MM.1S (cell line): ENCODE data around the gene AKAP1.

Source experiments
- DNase-seq: peaks from one replicate; pipeline ENCODE4 v3.0.0-alpha.2; 2015
- H2AFZ ChIP-seq: fragments of 300-600 bp; sonication (generic); 2 replicates; pipeline ENCODE4 v1.6.0; 2016; ENCODE audit warnings: antibody characterized with exemption, low read length
- H3F3A ChIP-seq: fragments of 300-600 bp; sonication (generic); 2 replicates; pipeline ENCODE4 v1.6.1; 2016; ENCODE audit warnings: mild to moderate bottlenecking, antibody characterized with exemption, low read length, moderate library complexity, mixed read lengths; ENCODE audit not compliant: insufficient read depth
- H3K27ac ChIP-seq: fragments of 300-600 bp; sonication (generic); 2 replicates; pipeline ENCODE4 v1.5.1; 2016; ENCODE audit warnings: mild to moderate bottlenecking, low read length
- H3K27me3 ChIP-seq: fragments of 300-600 bp; sonication (generic); replicated peaks from 2 replicates; pipeline ENCODE4 v1.6.0; 2016; ENCODE audit warnings: low read length; ENCODE audit not compliant: insufficient read depth
- H3K36me3 ChIP-seq: fragments of 300-600 bp; sonication (generic); replicated peaks from 2 replicates; pipeline ENCODE4 v1.6.1; 2016; ENCODE audit warnings: mild to moderate bottlenecking, low read length, mixed read lengths; ENCODE audit not compliant: insufficient read depth
- H3K4me1 ChIP-seq: fragments of 300-600 bp; sonication (generic); 2 replicates; pipeline ENCODE4 v1.6.1; 2016; ENCODE audit warnings: low read length, mixed read lengths
- H3K4me2 ChIP-seq: fragments of 300-600 bp; sonication (generic); 2 replicates; pipeline ENCODE4 v1.6.0; 2016; ENCODE audit warnings: low read depth, low read length
- H3K4me3 ChIP-seq: fragments of 300-600 bp; sonication (generic); 2 replicates; pipeline ENCODE4 v1.5.1; 2016; ENCODE audit warnings: low read length, mixed read lengths
- H3K79me2 ChIP-seq: fragments of 300-600 bp; sonication (generic); 2 replicates; pipeline ENCODE4 v1.6.1; 2016; ENCODE audit warnings: mixed run types, low read length, mixed read lengths
- H3K9ac ChIP-seq: fragments of 300-600 bp; sonication (generic); 2 replicates; pipeline ENCODE4 v1.6.1; 2016; ENCODE audit warnings: low read length, mixed read lengths
- H3K9me2 ChIP-seq: fragments of 300-600 bp; sonication (generic); replicated peaks from 2 replicates; pipeline ENCODE4 v1.6.1; 2016; ENCODE audit warnings: mild to moderate bottlenecking, low read length, mixed read lengths; ENCODE audit not compliant: insufficient read depth
- H3K9me3 ChIP-seq: fragments of 300-600 bp; sonication (generic); replicated peaks from 2 replicates; pipeline ENCODE4 v1.6.1; 2016; ENCODE audit warnings: mild to moderate bottlenecking, low read length, mixed read lengths; ENCODE audit not compliant: insufficient read depth
- H4K20me1 ChIP-seq: fragments of 300-600 bp; sonication (generic); 2 replicates; pipeline ENCODE4 v1.6.1; 2016; ENCODE audit warnings: mild to moderate bottlenecking, low read length, moderate library complexity, mixed read lengths; ENCODE audit not compliant: insufficient read depth
- CTCF ChIP-seq: fragments of 300-600 bp; sonication (generic); IDR thresholded peaks from 2 replicates; pipeline ENCODE4 v1.5.1; 2016; ENCODE audit warnings: antibody characterized with exemption, low read length, mixed read lengths
- EZH2 ChIP-seq: fragments of 300-600 bp; sonication (generic); optimal IDR thresholded peaks from 2 replicates; pipeline ENCODE3; 2017; ENCODE audit warnings: low read depth, mild to moderate bottlenecking, antibody characterized with exemption, low read length, mixed read lengths
- EZH2phosphoT487 ChIP-seq: fragments of 300-600 bp; sonication (generic); IDR thresholded peaks from 2 replicates; pipeline ENCODE4 v1.6.1; 2018; ENCODE audit warnings: antibody characterized with exemption, low read length

AKAP1 gene

DNA sequence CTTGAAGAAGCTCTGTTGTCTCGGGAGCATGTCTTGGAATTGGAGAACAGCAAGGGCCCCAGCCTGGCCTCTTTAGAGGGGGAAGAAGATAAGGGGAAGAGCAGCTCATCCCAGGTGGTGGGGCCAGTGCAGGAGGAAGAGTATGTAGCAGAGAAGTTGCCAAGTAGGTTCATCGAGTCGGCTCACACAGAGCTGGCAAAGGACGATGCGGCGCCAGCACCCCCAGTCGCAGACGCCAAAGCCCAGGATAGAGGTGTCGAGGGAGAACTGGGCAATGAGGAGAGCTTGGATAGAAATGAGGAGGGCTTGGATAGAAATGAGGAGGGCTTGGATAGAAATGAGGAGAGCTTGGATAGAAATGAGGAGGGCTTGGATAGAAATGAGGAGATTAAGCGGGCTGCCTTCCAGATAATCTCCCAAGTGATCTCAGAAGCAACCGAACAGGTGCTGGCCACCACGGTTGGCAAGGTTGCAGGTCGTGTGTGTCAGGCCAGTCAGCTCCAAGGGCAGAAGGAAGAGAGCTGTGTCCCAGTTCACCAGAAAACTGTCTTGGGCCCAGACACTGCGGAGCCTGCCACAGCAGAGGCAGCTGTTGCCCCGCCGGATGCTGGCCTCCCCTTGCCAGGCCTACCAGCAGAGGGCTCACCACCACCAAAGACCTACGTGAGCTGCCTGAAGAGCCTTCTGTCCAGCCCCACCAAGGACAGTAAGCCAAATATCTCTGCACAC is 21.2 kb downstream of the AKAP1 start:
- peaks cover 62% of the 10 kb centered on the region for H3K79me2 ChIP-seq
- no peaks in the 10 kb centered on the region for H3K4me1 ChIP-seq
- no peaks in the 10 kb centered on the region for H3F3A ChIP-seq
- H4K20me1 ChIP-seq = peaks cover 4% of the 10 kb centered on the region
- H3K9ac ChIP-seq = no peak overlapping the region
- H3K9me3 ChIP-seq = no peaks in the 10 kb centered on the region
- H3K9me2 ChIP-seq = no peaks in the 10 kb centered on the region
- no peak overlapping the region for H3K4me3 ChIP-seq
- TF ChIP-seq CTCF (no peak), EZH2 (no peak), EZH2phosphoT487 (no peak)
- no peaks in the 10 kb centered on the region for H3K36me3 ChIP-seq
- H3K27me3 ChIP-seq = no peaks in the 10 kb centered on the region
- DNase-seq = no peak
- H2AFZ ChIP-seq = no peak overlapping the region
- no peak overlapping the region for H3K27ac ChIP-seq
- H3K4me2 ChIP-seq = no peak overlapping the region

DNA sequence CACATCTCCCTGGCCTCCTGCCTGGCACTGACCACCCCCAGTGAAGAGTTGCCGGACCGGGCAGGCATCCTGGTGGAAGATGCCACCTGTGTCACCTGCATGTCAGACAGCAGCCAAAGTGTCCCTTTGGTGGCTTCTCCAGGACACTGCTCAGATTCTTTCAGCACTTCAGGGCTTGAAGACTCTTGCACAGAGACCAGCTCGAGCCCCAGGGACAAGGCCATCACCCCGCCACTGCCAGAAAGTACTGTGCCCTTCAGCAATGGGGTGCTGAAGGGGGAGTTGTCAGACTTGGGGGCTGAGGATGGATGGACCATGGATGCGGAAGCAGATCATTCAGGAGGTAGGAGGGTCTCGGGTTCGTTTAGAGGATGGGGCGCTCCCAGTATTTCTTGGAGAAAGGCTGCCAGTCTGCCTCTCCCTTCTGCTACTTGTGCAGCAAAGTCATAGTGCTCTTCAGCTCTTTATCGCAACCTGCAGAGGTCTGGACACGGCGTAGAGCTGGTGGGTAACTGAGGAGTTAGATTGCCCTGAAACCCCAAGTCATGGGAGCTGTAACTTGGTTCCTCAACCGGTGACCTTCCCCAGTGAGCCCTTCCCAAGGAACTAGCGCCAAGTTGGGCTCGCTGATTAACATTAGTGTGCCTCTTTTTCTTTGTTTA is 21.9 kb downstream of the AKAP1 start:
- peaks cover 55% of the 10 kb centered on the region for H3K79me2 ChIP-seq
- DNase-seq = no peak
- H4K20me1 ChIP-seq = peaks cover 2% of the 10 kb centered on the region
- H3K27ac ChIP-seq = no peak overlapping the region
- no peaks in the 10 kb centered on the region for H3K9me2 ChIP-seq
- H3K9me3 ChIP-seq = no peaks in the 10 kb centered on the region
- H3K36me3 ChIP-seq = no peaks in the 10 kb centered on the region
- H3K4me3 ChIP-seq = no peak overlapping the region
- no peak overlapping the region for H3K4me2 ChIP-seq
- H3K9ac ChIP-seq = no peak overlapping the region
- no peak overlapping the region for H2AFZ ChIP-seq
- no peaks in the 10 kb centered on the region for H3F3A ChIP-seq
- H3K4me1 ChIP-seq = no peaks in the 10 kb centered on the region
- no peaks in the 10 kb centered on the region for H3K27me3 ChIP-seq
- no peak for TF ChIP-seq CTCF
- no peak for TF ChIP-seq EZH2phosphoT487
- TF ChIP-seq EZH2 = no peak

DNA sequence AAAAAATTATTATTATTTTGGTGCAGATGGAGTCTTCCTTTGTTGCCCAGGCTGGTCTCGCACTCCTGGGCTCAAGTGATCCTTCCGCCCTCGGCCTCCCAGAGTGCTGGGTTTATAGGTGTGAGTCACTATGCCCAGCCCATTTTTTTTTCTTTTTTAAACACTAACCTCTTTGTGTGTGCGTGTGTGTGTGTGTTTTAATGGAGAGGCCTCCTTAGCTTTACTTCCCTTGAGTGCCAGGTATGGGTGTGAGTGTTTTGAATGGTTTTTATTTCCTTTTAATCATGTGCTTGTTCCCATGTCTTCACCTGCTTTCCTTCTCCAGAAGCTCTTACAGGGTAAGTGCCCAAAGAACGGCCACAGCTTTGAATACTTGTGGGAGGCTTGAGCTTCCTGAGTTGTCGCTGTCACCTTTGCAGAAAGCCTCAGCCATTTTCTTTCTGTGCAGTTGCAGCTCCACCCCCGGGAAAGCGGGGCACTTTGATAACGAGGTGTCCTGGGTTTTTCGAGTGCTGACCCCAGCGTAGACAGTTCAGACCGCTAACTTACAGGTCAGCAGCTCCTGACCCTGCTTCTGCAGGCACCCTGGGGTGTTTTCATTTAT is 22.6 kb downstream of the AKAP1 start:
- Histone ChIP-seq H3K27me3 (no peaks in the 10 kb centered on the region), H3K27ac (no peak overlapping the region), H2AFZ (no peak overlapping the region), H3K9me3 (no peaks in the 10 kb centered on the region), H3K4me2 (no peak overlapping the region), H3K4me1 (no peaks in the 10 kb centered on the region), H3K4me3 (no peak overlapping the region), H3K79me2 (peaks cover 49% of the 10 kb centered on the region), H4K20me1 (no peaks in the 10 kb centered on the region; the same call in none of the 2 replicates), H3F3A (no peaks in the 10 kb centered on the region), H3K36me3 (no peaks in the 10 kb centered on the region), H3K9ac (no peak overlapping the region), H3K9me2 (no peaks in the 10 kb centered on the region)
- no peak for DNase-seq
- TF ChIP-seq EZH2 = no peak
- no peak for TF ChIP-seq EZH2phosphoT487
- no peak for TF ChIP-seq CTCF
